GM10847 (cell line): ENCODE measurements around the gene VWCE.
A peak's percentile ranks its signal among the peaks of the same experiment; 100 is the strongest.

Experiments used
- POLR2A ChIP-seq: IDR thresholded peaks from 2 replicates; pipeline ENCODE4 v1.6.1; 2011; ENCODE audit not compliant: insufficient read length; ENCODE audit errors: extremely low read depth

The VWCE gene, protein sequence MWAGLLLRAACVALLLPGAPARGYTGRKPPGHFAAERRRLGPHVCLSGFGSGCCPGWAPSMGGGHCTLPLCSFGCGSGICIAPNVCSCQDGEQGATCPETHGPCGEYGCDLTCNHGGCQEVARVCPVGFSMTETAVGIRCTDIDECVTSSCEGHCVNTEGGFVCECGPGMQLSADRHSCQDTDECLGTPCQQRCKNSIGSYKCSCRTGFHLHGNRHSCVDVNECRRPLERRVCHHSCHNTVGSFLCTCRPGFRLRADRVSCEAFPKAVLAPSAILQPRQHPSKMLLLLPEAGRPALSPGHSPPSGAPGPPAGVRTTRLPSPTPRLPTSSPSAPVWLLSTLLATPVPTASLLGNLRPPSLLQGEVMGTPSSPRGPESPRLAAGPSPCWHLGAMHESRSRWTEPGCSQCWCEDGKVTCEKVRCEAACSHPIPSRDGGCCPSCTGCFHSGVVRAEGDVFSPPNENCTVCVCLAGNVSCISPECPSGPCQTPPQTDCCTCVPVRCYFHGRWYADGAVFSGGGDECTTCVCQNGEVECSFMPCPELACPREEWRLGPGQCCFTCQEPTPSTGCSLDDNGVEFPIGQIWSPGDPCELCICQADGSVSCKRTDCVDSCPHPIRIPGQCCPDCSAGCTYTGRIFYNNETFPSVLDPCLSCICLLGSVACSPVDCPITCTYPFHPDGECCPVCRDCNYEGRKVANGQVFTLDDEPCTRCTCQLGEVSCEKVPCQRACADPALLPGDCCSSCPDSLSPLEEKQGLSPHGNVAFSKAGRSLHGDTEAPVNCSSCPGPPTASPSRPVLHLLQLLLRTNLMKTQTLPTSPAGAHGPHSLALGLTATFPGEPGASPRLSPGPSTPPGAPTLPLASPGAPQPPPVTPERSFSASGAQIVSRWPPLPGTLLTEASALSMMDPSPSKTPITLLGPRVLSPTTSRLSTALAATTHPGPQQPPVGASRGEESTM

DNA sequence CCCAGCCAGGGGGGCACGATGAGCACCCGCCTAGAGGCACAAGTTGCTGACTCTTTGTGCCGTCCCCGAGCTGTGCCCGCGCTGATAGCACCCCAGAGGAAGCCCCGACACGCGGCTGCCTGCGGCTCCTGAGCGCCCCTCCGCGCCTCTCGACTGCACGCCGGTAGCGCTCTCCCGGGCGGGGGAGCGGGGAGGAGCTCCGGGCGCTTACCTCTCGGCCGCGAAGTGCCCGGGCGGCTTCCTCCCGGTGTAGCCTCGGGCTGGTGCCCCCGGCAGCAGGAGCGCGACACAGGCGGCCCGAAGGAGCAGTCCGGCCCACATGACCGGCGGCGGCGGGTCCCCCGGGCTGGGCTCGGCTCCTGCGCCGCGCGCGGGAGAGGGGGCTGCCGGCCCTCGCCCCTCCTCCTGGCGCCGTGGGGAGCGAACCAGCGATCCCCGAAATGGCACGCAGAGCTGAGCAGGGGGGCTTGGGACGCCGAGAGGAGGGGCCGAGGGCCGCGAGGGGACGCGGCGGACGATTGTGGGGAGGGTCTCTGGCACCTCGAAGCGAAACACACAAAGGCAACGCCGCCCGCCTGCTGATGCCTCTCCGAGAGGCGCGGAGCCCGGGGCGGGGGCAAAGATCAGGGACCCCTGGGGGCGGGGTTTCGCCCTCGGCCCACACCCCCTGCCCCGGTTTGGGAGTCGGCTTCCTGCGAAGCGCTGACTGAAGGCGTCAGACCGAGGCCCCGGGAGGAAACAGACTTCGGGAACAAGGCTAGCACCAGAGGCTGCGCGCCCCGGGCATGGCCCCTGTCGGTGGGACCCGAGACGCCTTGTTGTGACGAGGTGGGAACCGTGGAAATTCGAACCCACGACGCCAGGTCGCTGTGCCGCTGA lies at the start of gene VWCE:
VWCE (minus strand) TSS at position 600 of the 879 bp plus-strand sequence; CDS start at position 321, 279 bp downstream.
- TF ChIP-seq POLR2A: peak; percentile 35

DNA sequence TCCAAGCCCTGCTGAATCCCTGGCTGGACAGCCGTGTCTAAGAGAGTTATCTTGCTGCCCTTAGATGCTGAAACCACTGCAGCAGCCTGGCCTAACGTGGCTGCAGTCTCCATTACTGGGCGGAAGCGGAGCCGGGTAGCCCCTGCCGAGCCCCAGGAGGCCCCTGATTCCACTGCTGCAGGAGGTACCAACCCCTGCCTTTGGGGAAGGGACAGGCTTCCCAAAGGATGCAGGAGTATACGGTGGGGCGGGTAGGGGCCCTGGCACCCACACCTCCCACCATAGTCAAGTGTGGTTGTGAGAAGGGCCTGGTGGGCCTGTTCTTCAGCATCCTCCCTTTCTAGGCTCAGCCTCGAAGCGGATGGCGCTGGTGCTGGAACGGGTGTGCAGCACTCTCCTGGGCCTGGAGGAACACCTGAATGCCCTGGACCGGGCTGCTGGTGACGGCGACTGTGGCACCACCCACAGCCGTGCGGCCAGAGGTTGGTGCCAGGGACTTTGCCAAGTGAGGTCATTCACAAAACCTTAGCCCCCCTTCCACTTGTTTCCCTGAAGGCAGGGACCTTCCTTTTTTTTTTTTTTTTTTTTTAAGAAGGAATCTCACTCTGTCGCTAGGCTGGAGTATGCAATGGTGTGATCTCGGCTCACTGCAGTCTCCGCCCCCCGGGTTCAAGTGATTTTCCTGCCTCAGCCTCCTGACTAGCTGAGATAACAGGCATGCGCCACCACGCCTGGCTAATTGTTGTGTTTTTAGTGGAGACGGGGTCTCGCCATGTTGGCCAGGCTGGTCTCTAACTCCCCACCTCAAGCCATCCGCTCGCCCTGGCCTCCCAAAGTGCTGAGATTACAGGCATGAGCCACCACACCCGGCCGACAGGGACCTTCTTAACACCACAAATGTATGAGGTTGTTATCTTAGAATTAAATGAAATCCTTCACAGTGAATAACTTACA lies 49.0 kb upstream of the VWCE start:
- no peak for TF ChIP-seq POLR2A

DNA sequence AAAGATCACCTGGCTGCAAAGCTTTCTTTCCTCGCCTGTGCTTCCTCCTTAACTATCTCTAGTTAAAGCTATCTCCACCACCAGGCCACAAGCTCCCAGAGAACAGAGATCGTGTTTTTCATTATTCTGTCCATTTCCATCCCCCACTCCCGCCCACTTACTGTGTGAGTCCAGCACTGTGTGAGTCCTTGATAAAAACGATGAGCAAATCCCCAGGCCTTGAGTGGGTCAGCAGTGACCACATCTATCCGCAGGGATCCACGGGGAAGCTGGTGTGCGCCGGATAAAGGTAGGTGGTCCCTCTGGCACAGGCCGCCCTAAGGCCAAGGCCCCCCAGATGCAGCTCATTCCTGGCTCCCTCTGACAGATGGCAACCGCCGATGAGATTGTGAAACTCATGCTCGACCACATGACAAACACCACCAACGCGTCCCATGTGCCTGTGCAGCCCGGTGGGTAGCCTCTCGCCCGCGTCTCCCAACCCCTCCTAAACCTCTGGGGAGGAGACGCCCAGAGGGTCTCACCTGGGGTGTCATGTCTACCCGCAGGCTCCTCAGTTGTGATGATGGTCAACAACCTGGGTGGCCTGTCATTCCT lies 47.2 kb upstream of the VWCE start:
- TF ChIP-seq POLR2A: no peak

DNA sequence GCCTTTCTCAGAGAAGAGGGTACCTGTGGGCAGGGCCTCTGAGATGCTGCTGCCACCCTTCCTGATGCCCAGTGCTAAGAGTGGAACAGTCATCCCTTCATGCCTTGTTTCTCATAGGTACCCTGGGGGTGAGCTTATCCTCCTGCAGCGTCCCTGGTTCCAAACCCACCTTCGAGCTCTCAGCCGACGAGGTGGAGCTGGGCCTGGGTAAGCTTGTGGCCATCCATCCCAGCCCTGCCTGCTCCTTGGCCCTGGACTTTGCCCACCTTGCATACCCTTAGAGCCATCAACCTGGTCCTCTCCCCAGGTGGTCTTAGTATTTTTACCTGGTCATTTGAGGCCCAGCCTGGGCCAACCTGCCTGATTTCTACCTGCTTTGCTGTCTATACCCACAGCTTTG lies 46.6 kb upstream of the VWCE start:
- TF ChIP-seq POLR2A: no peak

DNA sequence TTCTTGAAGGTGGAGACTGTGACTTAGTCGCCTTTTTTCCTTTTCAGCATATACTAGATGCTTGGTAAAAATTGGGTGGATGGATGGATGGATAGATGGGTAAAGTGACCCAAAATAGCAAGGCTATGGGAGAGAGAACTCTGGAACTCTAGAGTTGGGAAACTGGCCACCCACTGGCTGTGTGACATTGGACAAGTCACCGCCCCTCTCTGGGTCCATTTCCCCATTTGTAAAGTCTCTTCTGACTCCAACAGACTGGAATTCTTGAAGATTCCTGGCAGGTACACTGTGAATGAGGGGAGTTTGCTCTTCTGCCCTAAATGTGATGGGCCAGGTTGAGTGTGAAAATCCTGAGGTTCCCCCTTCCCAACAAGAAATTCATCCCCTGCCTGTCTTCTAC lies 45.9 kb upstream of the VWCE start:
- TF ChIP-seq POLR2A: no peak

DNA sequence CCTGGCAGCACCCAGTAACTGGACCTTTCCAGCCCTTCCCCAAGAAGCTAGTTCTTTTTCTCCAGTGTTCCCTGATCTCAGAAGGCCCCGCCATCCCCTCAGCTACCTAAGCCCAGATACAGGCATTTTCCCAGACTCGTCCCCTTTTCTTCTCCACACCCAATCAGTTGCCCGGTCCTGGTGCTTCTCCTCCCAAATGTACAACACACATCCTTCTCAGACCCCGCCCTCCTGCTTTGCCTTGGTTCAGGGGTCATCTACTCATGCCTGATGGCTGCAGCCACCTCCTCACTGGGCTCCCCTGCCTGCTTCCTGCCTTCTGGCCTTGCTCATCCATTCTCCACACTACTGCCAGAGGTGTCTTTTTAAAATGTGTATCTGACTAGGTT lies 44.4 kb upstream of the VWCE start:
- TF ChIP-seq POLR2A: no peak

DNA sequence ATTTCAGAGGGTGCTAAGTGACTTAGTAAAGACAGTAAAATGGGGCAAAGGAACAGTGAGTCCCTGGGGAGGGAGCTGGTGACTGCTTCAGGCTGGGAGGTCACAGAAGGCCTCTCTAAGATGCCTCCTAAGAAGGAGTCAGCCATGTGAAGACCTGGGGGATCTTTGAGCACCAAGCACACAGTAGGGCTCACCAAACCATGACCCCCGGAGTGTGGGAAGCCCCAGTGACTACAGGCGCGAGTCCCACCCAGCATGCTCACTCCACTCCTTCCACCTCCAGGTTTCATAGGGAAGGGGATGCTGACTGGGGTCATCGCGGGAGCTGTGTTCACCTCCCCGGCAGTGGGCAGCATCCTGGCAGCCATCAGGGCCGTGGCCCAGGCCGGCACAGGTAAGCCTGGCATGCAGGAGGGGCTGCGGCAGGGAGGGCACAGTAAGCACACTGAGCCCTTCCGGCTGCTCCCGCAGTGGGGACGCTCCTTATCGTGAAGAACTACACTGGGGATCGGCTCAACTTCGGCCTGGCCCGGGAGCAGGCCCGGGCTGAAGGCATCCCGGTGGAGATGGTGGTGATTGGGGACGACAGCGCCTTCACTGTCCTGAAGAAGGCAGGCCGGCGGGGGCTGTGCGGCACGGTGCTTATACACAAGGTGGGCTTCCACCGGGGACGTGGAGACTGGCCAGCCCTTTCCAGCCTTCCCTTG lies 43.8 kb upstream of the VWCE start:
- TF ChIP-seq POLR2A: no peak

DNA sequence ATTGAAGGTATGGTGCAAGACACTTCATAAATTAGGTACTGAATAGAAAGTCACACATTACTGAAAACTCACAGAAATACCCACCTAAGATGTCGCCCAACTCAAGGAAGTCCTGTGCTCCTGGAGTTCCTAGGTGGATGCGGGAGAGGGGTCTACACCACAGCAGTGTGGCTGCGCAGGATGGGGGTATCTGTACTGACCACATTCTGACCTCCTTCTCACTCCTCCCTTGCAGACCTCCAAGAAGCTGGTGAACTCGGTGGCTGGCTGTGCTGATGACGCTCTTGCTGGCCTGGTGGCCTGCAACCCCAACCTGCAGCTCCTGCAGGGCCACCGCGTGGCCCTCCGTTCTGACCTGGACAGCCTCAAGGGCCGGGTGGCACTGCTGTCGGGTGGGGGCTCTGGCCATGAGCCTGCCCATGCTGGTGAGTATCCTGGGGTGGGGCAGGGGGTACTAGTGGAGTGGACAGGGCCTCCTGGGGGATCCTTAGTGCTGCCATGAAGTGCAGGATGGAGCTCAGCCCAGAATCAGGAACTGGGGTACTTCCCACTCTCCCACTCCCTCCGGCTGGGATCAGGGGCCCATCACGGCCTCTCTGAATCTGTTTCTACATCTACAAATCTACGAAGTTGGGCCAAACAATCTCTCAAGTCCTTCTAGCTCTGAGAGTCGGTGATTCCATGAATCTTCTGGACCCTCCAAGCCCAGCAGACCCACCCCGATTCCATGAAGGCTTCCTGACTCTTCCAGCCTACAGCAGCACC lies 42.8 kb upstream of the VWCE start:
- no peak for TF ChIP-seq POLR2A

DNA sequence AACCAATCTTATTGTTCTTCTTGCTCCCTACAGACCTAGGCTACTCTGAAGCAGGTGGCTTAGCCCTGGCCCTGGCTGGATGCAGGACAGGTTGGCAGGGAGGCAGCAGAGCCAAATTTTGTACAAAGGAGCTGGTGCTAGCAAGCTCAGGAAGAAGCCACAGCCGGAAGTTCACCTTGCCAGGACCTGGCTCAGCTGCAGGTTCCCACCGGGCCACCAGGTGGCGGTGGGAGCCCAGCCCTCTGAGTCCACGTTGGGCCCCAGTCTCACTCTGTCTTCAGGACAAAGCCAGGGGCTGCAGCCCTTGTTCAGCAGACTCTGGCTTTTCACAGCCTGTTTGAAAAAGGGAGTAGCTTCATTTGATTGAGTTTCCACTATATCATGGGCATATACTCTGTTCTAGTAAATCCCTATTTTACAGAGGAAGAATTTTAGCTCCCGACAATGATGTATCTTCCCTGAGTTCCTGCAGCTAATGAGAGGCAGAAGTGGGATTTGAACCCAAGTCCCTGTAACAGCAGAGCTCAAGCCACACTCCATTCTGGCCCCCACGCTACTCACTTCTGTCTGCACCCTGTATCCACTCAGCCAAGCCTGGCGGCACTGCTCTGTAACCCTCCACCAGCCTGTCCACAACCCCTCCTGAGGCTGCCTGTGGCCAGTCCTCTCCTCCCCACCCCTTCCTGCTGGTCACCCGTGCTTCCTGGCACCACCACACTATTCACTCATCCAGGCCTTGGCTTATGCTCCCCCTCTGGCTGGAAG lies 41.2 kb upstream of the VWCE start:
- no peak for TF ChIP-seq POLR2A

DNA sequence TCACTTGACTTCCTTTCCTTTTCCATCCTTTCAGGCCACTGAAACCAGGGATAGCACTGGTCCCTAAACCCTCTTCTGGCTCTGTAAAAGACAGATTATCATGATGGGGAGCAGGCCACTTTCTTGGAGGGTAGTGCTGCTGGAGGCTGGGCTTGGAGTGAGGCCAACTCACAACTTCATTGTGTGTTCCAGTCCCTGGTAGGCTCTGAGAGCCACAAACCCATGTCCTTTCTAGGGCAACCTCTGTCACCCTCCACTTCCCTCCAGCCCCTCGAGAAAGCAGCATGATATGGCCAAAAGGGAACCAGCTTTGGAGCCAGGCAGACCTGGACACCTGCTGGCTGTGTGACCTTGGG lies 40.2 kb upstream of the VWCE start:
- no peak for TF ChIP-seq POLR2A

DNA sequence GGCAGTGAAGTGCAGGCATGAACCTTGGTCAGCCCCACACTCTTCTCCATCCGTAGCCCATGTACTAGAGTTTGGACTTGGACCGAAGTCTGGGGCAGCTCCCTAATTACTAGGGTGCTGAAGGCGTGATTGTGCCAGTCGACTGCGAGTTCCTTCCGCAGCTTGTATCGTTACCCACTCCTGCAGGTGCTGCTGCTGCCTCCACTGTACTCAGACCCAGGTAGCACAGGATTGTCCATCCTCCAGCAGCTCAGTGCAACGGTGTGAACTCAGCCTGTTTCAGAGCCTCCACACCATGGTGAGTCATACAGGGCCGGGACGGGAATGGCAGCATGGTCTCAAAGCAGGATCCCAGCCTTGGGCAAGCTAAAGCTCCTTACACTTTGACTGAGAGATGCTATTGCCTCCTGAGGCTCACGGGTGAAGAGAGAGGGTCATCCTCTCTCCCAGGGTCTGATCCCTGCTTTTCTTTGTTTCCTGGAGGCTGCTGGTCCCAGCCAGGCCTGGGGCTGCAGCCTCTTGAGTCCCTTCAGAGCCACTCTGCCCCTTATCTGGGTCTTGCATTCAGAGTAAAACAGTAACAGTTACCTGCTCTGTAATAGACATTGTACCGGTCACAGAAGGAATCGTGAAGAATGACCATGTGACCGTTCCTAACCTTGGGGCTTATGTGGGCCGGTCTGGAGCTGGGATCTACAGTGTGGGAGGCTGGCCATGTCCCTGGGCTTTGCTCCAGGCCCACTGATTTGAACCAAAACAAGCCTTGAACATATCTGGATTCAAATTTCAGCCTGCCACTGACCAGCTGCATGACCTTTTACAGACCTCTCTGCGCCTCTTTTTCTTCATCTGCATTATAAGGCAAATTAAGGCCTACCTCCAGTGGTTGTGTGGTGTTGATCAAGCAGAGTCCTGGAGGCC lies 39.6 kb upstream of the VWCE start:
- no peak for TF ChIP-seq POLR2A
